CD4-positive, alpha-beta T cell treated with Interleukin-4 for 4 hours (primary cell): ENCODE results near the gene CCDC57.

Experiments used
- DNase-seq: peaks from one replicate; pipeline ENCODE4 v3.0.0-alpha.2; 2020

CCDC57 gene

GRCh38 chr17:82234211-82235055 is 21.8 kb upstream of the CCDC57 start:
- no peak for DNase-seq

- no peak for DNase-seq
These were observed 20.5 kb upstream of the CCDC57 start for GRCh38 chr17:82232876-82233785.

GRCh38 chr17:82232322-82232820 is 19.7 kb upstream of the CCDC57 start:
- no peak for DNase-seq

DNA sequence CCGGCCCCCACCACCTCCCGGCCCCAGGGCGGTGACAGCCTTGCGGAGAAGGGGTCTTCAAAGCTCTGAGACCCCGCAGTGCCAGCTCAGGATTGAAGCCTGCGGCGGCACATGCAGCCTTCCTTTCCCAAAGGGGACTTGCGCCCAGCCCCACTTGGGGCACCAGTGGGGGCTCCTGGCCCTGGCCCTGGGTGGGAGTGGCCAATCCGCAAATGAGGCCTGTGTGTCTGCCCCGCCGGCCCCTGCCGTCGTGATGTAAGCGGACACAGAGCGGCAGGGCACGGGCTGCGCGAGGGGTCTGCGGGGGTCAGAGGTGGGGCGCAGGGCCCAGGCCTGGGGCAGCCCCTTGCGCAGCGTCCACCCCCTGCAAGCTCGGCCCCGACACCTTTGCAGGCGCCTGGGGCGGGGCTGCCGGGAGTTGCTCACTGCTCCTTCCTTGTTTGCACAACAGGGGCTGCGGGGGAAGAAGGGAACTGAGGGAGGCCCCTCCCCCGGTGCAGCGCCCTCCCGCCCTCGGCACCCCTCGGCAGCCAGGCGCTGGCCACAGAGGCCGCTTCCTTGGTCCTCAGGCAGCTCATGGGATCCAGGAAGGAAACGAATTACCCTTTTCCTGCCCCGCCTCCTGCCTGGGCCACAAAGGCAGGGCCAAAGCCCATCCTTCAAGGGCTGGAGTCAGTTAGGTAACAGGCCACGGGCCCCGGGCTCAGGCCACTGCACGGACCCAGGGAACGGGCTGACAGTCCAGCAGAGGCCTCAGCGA is 19.1 kb upstream of the CCDC57 start:
- peak; percentile 33 for DNase-seq

GRCh38 chr17:82231312-82231561 is 18.6 kb upstream of the CCDC57 start:
- DNase-seq = no peak

- peak; percentile 45 for DNase-seq
These were observed 18.1 kb upstream of the CCDC57 start for GRCh38 chr17:82230609-82231311.

DNA sequence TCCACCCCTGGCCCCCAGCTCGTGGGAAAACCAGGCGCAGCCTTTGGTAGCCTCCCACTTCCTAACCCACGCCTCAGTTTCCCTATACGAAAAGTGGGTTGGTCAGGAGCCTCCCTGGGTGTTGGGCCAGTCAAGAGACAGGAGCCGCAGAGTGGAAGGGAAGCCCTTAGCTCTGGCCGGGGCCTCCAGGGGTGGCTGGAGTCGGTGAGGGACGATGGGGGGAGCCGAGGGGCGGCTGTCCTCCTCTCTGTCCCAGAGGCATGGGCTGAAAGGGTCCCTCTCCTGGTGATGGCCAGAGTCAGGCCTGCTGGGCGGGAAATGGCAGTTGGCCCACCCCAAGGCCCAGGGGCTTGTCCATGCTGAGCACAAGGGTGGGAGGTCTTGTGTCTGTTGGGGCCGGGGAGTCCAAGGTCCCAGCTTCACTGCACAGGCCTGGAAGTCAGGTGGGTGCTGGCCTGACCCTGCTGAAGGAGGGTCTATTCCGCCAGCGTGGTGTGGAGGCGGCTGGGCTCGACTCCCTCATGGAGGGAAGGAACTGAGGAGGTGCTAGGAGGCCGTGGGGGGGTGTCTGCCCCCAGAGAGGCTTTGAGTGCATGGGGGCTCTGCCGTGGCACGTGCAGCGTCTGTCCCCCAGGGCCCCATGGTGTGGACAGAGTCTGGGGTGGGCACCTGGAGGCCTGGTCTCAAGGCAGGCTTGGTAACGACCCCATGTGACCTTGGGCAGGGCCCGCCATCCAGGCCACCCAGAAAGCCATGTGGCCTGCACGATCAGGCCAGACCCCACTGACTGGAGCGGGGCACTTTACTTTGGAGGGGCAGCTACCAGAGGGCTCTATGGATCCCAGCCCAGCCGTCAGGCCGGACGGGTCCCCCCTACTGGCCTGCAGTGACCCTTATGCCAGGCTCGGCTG is 17.3 kb upstream of the CCDC57 start:
- DNase-seq = no peak

DNA sequence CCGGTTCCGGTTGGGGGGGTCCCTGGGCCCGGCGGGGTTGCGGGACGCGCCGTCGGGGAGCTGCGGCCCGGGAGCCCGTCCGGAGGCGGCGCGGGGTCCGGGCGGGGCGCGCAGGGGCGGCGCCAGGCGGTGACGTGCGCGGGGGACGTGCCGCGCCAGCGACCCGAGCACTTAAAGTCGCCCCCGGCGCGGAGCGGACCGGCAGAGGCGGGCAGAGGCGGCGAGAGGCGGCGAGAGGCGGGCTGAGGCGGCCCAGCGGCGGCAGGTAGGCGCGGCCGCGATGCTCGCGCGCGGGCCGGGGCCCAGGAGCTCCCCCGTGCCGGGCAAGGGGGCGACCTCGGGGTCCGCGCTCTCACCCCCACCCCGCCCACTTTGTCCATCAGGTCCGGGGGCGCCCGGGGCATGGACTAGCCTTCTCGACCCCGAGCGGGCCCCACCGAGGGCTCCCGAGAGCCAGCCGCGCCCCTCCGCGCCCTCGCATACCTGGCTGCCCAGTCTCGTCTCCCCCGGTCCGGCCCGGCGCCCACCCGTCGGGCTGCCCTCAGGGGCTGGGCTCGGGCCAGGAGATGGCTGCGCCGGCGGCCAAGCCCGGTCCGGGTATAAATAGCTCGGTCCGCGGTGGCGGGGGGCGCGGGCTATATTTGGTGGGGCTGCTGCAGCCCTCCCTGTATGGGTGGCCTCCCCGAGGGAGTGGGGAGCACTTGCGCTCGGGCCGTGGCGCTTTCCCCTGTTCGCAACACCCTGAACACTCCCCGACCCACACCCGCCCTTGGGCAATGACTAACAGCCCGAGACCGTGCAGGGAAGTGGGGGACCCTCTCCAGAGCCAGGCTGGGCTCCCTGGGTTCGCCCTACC is 16.4 kb upstream of the CCDC57 start, which contains the start of gene SLC16A3:
Gene SLC16A3, plus strand, starts transcription at position 201 of the 856 bp plus-strand sequence. CDS start 6,967 bp downstream, outside the sequence.
- DNase-seq = peak; percentile 56

GRCh38 chr17:82228278-82228841 is 15.7 kb upstream of the CCDC57 start:
- DNase-seq = peak; percentile 51

DNA sequence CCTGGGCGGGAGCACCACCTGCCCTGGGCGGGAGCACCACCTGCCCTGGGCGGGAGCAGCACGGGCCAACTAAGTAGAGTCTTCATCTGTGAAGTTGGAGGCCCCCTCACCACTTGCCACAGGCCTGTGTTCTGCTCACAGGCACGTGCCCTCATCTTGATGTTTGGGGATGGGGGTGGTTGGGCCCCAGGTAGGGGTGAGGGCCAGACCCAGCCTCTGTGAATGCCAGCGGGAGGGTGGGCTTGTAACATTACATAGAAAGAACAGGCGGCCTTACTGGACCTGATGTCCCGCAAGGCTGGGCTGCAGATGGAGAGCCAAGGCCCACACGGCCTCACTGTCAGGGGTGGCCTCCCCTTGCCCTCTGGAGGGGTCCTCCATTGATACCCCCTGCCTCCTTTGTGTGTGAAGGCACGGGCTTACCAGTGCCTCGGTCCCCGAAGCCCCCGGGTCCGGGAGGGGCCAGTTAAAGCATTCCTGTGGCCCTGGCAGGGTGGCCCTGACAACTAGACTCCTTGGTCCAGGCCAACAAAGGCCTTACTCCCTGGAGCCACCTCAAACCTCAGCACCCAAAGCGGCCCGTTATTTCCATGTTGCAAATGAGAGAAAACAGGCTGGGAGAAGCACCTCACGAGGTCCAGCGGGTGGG is 15.1 kb upstream of the CCDC57 start:
- no peak for DNase-seq

DNA sequence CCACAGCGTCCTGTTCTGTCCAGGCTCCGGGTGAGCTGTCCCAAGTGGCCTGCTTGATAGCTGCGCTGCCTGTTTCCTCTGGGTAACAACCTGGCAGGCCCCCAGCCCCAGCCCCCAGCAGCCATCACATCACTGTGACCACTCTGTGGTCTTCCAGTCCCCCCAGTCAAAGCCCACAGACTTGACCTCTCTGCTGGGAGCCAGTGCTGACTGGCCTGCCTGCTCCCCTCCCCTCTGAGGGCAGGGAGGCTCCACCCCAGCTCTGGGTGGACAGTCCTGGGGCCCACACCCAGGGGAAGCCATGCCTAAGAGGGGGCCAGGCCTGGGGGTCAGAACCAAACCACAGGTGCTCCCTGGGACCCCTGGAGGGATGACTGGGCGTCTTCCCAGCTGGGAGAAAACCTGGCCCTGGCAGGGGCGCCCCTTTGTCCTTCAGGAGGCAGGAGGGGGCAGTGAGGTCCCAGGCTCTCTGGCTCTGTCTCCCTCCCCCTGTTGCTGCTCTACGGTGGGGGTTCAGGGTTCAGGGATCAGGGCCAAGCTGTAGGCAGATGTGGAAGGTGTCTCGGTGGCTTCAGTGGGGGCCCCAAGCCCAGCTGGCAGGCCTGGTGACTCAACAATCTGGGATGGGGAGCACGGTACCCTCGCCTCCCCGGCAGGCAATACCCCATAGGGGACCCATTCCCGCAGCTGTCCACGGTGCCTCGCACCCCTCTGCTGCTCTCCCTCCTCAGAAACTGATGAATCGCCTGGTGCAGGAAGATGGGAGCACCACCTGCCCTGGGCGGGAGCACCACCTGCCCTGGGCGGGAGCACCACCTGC is 14.4 kb upstream of the CCDC57 start:
- DNase-seq = no peak

DNA sequence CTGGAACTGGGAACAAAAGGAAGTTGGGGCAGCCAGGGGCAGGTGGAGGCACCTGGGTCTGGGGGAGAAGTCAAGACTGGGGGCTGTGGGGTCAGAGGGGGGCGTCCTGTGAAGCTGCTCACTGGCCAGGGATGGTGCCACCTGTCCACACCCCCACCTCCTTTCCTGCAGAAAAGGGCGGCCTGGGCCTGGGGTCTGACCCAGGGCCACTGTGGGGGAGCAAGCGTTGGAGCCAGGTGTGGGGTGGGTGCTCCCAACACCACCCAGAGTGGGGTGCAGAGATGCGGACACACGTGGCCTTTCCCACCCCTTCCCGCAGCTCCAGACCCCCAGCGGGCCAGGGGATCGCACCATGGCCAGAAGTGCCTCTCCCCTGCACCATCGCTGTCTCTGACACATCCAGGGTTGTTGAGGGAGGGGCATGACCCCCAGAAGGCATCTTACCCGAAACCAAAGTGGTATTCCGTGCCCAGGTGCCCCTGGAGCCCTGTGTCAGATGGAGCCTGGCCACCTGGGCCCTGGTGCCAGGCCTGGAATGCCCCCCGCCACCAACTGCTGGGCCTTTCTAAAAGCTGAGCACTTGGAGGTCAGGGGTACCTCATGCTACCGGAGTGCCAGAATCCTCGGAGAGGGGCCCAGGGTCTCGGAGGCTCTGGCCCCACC is 13.6 kb upstream of the CCDC57 start:
- no peak for DNase-seq

DNA sequence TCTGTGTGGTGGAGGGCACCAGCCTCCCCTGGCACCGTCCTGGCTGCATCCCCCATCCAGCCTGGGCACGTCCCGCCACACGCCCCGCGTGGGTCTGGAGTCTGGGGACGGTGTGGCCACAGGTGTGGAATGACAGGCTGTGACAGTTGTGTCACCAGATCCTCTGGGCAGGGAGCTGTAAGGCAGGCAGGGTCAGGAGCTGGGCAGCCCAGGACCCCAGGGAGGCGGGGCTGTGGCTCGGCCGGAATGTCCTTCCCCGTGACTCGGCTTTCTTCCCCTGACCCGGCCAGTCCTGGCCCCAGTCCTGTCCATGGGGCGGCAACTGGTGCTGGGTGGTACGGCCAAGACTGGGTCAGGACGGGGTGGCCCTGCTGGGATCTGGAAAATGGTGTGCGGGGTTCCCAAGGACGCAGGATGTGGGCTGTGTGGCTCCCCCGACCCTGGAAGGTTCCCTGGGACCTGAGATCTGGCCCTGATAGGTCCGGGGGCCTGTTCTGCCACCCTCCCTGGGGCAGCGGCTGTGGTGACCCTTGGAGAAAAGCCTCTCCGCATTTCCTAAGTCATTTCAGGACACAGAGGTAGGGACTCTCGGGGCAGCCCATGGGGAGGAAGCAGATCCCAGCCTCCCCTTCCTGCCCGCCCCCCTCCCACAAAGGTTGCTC is 12.9 kb upstream of the CCDC57 start:
- DNase-seq = no peak

DNA sequence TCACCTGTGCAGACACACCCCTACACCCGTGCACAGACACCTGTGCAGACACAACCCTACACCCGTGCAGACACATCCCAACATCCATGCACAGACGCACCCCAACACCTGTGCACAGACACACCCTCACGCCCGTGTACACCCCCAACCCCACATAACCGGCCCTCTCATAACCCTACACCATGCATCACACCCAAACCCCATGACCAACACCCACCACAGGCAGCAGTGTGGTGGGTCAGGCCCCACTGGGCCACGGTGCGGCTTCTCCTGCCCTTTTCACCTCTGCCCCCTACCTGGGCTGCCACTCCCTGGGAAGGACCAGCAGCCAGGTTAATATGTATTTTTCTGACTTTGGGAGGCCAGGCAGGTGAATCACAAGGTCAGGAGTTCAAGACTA is 12.0 kb upstream of the CCDC57 start:
- no peak for DNase-seq

- no peak for DNase-seq
These were observed 10.9 kb upstream of the CCDC57 start for GRCh38 chr17:82223517-82223916.

DNA sequence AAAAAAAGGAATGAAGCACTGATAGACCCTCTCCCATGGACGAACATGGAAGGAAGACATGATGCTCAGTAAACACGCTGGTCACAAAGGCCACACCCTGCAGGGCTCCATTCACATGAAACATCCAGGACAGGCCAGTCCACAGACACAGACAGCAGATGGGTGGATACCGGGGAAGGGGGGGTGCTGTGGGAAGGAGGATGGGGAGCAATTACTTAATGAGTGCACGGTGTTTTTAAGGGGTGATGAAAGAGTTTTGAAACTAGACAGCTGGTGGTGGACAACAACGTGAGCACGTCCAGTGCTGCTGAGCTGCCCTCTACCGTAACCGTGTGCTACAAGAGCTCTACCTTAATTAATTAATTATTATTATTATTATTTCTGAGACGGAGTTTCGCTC is 10.2 kb upstream of the CCDC57 start:
- DNase-seq = no peak

GRCh38 chr17:82221341-82221902 is 8.8 kb upstream of the CCDC57 start:
- no peak for DNase-seq
